ENCODE data around the gene CDK5RAP2.

- TF ChIP-seq EP300 (IDR thresholded peaks at IDR 0.05), result no peak
- TF ChIP-seq CTCF (IDR thresholded peaks at IDR 0.05), result no peak
- no peak for TF ChIP-seq POLR2A (IDR thresholded peaks at IDR 0.05)
Observed at GRCh38 chr9:120628207-120628924, 48.4 kb upstream of the CDK5RAP2 start.
